Keratinocyte (primary cell): Measurements from ENCODE around the gene CHSY3.

Source experiments
- CTCF ChIP-seq, 3 experiments: IDR thresholded peaks in 1 of 3; conservative IDR thresholded peaks in 1 of 3; optimal IDR thresholded peaks in 1 of 3; 2 replicates in 2 of 3; 3 replicates in 1 of 3; pipeline versions ENCODE3 to v1.5.1; 2011; ENCODE audit warnings: low read length in 3 of 3, mild to moderate bottlenecking in 3 of 3, moderate library complexity in 2 of 3, control low read depth in 1 of 3, inconsistent platforms in 1 of 3; ENCODE audit not compliant: insufficient read depth in 2 of 3; ENCODE audit errors: extremely low read depth in 1 of 3
- EZH2 ChIP-seq: IDR thresholded peaks from one replicate; pipeline ENCODE4 v1.6.1; 2012; ENCODE audit warnings: inconsistent platforms, mild to moderate bottlenecking, low read length, moderate library complexity

DNA sequence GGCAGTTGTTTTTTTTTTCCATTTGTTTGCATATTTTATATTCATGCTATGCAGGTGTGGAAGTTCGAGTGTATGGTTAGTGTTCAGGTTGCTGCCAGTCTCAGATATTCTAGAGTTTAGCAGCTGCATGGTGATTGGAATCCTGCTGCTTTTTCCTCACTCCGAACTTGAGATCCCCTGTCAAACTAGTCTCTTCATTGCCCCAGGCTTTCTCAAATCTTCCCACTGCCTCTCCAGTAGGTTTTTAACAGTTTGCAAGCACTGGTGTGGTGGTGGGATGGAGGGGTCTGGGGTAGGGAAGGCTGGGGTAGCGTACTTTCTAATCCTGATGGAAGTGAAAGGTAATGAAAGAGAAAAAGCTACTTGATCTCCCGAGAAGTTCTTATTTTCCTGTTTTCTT is 112.9 kb downstream of the CHSY3 start:
- TF ChIP-seq CTCF (optimal IDR thresholded peaks at IDR 0.05 in 1 of 3, IDR thresholded peaks at IDR 0.05 in 1 of 3, conservative IDR thresholded peaks at IDR 0.05 in 1 of 3; ENCODE audit: extremely low read depth in 1 of 3, insufficient read depth in 2 of 3, low read length in 3 of 3) (no peak), EZH2 (no peak)
